Common myeloid progenitor, CD34-positive (primary cell): Measurements from ENCODE around the gene AARSD1.
"Not testable (repeated sequence)": the region's sequence is repeated elsewhere in the genome, so short reads cannot be mapped to it uniquely, and the experiment has no call there.

Experiments
- CTCF ChIA-PET: fragments of 350-600 bp; sonication (Branson Sonifier 250); formaldehyde crosslinking; loops from one replicate; lab custom pipeline; 2021; ENCODE audit warnings: antibody characterized with exemption; lab: Charles Lee
- POLR2A ChIA-PET: fragments of 350-600 bp; sonication (Branson Sonifier 250); formaldehyde crosslinking; loops from one replicate; lab custom pipeline; 2021; ENCODE audit warnings: antibody characterized with exemption; lab: Charles Lee
- DNase-seq, 3 donors: peaks; one replicate each; pipeline versions ENCODE4 v3.0.0 to v3.0.0-alpha.2; 2013
- H3K27ac ChIP-seq, 2 experiments: 1 replicate in 1 of 2; 2 replicates in 1 of 2; pipeline ENCODE4 v1.7.0; 2013; ENCODE audit warnings: inconsistent platforms in 2 of 2, low read length in 2 of 2, mild to moderate bottlenecking in 2 of 2, low read depth in 1 of 2, moderate library complexity in 1 of 2; ENCODE audit not compliant: severe bottlenecking in 2 of 2, insufficient read depth in 1 of 2, poor library complexity in 1 of 2
- H3K27me3 ChIP-seq, 5 experiments: replicated peaks in 2 of 5; 1 replicate in 3 of 5; 2 replicates in 2 of 5; pipeline versions ENCODE4 v1.6.1 to v1.7.0; 2013; ENCODE audit warnings: low read length in 4 of 5, mild to moderate bottlenecking in 2 of 5, moderate library complexity in 2 of 5, inconsistent platforms in 1 of 5; ENCODE audit not compliant: insufficient read depth in 5 of 5, control insufficient read depth in 4 of 5
- H3K36me3 ChIP-seq, 4 experiments: 1 replicate in 2 of 4; 2 replicates in 2 of 4; pipeline versions ENCODE4 v1.6.1 to v1.7.0; 2013; ENCODE audit warnings: low read length in 3 of 4, control low read depth in 1 of 4, mild to moderate bottlenecking in 1 of 4; ENCODE audit not compliant: control insufficient read depth in 4 of 4, insufficient read depth in 4 of 4
- H3K4me1 ChIP-seq, 4 experiments: 1 replicate in 3 of 4; 2 replicates in 1 of 4; pipeline versions ENCODE4 v1.6.1 to v1.7.1; 2013; ENCODE audit warnings: low read length in 3 of 4, mild to moderate bottlenecking in 3 of 4, control low read depth in 1 of 4, inconsistent platforms in 1 of 4, moderate library complexity in 1 of 4; ENCODE audit not compliant: control insufficient read depth in 4 of 4, insufficient read depth in 4 of 4; ENCODE audit errors: control extremely low read depth in 1 of 4
- H3K4me3 ChIP-seq, 7 experiments: 1 replicate in 4 of 7; 2 replicates in 3 of 7; pipeline versions ENCODE4 v1.5.1 to v1.7.0; 2013; ENCODE audit warnings: mild to moderate bottlenecking in 7 of 7, low read length in 6 of 7, moderate library complexity in 6 of 7, inconsistent platforms in 2 of 7, low read depth in 2 of 7, control low read depth in 1 of 7; ENCODE audit not compliant: insufficient read depth in 4 of 7, control insufficient read depth in 1 of 7; ENCODE audit errors: extremely low read depth in 1 of 7
- H3K9me3 ChIP-seq, 5 experiments: 1 replicate in 4 of 5; 2 replicates in 1 of 5; pipeline versions ENCODE4 v1.6.1 to v1.7.1; 2013; ENCODE audit warnings: low read length in 4 of 5, mild to moderate bottlenecking in 2 of 5, inconsistent platforms in 1 of 5, low read depth in 1 of 5, moderate library complexity in 1 of 5; ENCODE audit not compliant: control insufficient read depth in 4 of 5, insufficient read depth in 2 of 5; ENCODE audit errors: control extremely low read depth in 1 of 5
- WGBS: methylation state at CpG from one replicate; pipeline ENCODE4 v1.1.5; 2013; ENCODE audit not compliant: insufficient coverage; 5-methylcytosine and 5-hydroxymethylcytosine counted together

AARSD1 gene

DNA sequence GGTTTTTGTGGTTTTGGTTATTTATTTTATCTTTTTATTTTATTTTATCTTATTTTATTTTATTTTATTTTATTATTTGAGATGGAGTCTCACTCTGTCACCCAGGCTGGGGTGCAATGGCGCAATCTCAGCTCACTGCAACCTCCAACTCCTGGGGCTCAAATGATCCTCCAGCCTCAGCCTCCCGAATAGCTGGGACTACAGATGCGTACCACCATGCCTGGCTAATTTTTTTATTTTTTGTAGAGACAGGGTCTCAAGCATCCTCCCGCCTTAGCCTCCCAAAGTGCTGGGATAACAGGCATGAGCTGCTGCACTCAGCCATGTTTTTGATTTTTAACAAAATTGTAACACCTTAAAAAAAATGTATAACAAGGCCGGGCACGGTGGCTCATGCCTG lies 49.0 kb downstream of the AARSD1 start:
- not testable (repeated sequence) for H3K4me1 ChIP-seq, H3K4me3 ChIP-seq, H3K27ac ChIP-seq, H3K36me3 ChIP-seq, DNase-seq, H3K9me3 ChIP-seq, H3K27me3 ChIP-seq
- POLR2A ChIA-PET: interaction anchor here (0.7 kb wide), 1 partner anchor 42 kb away, joined by 3 read pairs; no protein-coding TSS in a partner anchor
- CTCF ChIA-PET: interaction anchor here (0.8 kb wide), 1 partner anchor 17 kb away, joined by 3 read pairs; no protein-coding TSS in a partner anchor
- 95% methylated on average over 5 of the region's 6 CpGs for WGBS

DNA sequence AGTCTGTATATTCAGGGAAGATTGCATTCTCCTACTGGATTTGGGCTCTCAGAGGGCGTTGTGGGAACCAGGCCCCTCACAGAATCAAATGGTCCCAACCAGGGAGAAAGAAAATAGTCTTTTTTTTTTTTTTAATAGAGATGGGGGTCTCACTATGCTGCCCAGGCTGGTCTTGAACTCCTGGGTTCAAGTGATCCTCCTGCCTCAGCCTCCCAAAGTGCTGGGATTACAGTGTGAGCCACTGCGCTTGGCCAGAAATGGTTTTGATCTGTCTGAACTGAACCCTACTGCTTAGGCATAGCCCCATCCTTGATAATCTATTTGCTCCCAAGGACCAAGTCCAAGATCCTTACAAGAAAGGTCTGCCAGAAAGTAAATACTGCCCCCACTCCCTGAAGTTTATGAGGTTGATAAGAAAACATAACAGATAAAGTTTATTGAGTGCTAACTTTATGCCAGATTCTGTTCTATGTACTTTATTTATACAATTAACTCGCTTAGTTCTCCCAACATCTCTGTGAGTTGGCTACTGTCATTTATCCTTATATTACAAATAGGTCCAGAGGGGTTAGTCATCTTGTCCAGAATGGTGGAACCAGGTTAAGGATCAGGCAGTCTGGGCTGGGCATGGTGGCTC lies 50.2 kb downstream of the AARSD1 start:
- Histone ChIP-seq H3K9me3 (no peaks in the 10 kb centered on the region), H3K4me1 (no peaks in the 10 kb centered on the region), H3K27me3 (peaks cover 0 to 2% (median 0%) of the 10 kb centered on the region in 5 experiments), H3K4me3 (no peak overlapping the region), H3K36me3 (no peaks in the 10 kb centered on the region), H3K27ac (no peak overlapping the region)
- ChIA-PET POLR2A (no interaction called here), CTCF (interaction anchor here (1.4 kb wide), 1 partner anchor 70 kb away, joined by 5 read pairs; the partner anchor contains the start of gene AOC2)
- 100% methylated on average over 1 of the region's 3 CpGs for WGBS
- no peak for DNase-seq

DNA sequence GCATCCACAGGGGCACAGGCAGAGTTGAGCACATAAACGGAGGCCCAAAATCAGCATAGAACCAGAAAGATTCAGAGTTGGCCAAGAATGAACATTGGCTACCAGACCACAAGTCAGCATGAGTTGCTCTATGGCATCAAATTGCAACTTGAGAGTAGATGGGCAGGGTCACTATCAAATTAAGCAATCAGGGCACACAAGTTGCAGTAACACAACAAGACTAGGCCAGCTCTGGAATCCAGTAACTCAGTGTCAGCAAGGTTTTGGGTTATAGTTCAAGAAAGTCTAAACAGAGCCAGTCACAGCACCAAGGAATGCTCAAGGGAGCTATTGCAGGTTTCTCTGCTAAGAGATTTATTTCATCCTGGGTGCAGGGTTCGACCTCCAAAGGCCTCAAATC lies 50.7 kb downstream of the AARSD1 start:
- CTCF ChIA-PET: interaction anchor here (1.4 kb wide), 1 partner anchor 70 kb away, joined by 5 read pairs; the partner anchor contains the start of gene AOC2
- peaks cover 0 to 2% (median 0%) of the 10 kb centered on the region in 5 experiments for H3K27me3 ChIP-seq
- no peaks in the 10 kb centered on the region for H3K9me3 ChIP-seq
- POLR2A ChIA-PET: no interaction called here
- no peaks in the 10 kb centered on the region for H3K36me3 ChIP-seq
- no peaks in the 10 kb centered on the region for H3K4me1 ChIP-seq
- WGBS: 85% methylated on average over 2 of the region's 2 CpGs
- DNase-seq: no peak
- H3K4me3 ChIP-seq: no peak overlapping the region
- H3K27ac ChIP-seq: no peak overlapping the region

DNA sequence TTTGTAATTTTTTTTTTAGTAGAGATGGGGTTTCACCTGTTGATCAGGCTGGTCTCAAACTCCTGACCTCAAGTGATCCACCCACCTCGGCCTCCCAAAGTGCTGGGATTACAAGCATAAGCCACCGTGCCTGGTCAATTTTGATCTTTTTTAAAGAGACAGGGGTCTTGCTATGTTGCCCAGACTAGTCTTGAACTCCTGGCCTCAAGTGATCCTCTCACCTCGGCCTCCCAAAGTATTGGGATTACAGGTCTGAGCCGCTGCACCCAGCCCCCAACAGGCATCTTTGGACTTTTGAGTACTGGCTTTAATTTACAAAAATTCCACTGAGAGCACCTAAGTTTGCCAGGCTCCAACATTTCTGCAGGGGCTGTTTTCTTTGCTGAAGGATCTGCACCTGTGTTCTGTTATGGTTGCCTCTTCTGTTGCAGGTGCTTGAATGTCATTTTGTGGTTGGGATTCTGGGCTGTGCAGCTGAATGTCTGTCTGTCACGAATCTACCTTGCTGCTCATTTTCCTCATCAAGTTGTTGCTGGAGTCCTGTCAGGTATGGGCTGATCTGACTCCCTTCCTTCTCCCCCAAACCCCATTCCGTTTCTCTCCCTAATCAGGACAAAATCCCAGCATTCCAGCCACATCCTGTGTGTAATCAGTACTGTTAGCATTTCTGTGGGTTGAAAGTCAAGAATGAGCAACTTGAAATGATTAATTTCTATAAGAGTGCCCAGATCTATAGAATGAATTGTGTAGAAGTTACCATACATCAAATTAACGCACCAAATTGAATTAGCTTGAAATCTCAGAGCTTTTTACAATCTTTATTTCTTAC lies 55.2 kb downstream of the AARSD1 start:
- ChIA-PET CTCF (interaction anchor here (0.7 kb wide), 1 partner anchor 276 kb away, joined by 3 read pairs; no protein-coding TSS in a partner anchor), POLR2A (no interaction called here)
- no peak for DNase-seq
- Histone ChIP-seq H3K4me3 (no peak overlapping the region), H3K36me3 (no peaks in the 10 kb centered on the region), H3K9me3 (no peaks in the 10 kb centered on the region), H3K27ac (no peak overlapping the region), H3K27me3 (peaks cover 0 to 2% (median 0%) of the 10 kb centered on the region in 5 experiments), H3K4me1 (peaks cover 0 to 3% (median 0%) of the 10 kb centered on the region in 4 experiments)
- WGBS: 95% methylated on average over 3 of the region's 7 CpGs

DNA sequence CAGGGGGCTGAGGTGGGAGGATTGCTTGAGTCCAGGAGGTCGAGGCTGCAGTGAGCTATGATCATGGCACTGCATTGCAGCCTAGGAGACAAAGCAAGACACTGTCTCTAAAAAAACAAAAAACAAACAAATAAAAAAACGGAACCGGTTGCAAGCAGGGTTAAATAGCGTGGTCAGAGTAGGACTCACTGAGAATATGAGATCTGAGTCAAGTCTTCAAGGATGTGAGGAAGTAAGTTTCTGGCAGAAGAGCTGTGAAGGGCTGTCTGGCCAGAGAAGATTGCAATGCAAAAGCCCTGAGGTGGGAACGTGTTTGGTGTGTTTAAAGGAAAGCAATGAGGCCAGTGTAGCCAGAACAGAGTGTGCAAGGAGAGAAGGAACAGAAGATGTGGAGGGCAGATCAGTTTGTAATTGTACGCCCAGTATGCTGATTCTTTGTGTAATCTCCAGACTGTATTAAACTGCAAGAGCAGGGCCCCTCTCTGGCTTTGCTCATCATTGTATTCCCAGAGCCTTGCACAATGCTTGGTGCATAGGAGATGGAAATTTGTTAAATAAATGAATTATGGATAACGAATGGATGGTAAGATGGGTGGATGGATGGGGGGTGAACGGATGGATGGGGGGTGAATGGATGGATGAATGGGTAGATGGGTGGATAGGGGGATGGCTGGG lies 57.3 kb downstream of the AARSD1 start:
- Histone ChIP-seq H3K9me3 (no peaks in the 10 kb centered on the region), H3K36me3 (no peaks in the 10 kb centered on the region), H3K4me1 (peaks cover 0 to 3% (median 0%) of the 10 kb centered on the region in 4 experiments), H3K4me3 (no peak overlapping the region), H3K27me3 (peaks cover 0 to 2% (median 0%) of the 10 kb centered on the region in 5 experiments), H3K27ac (no peak overlapping the region)
- CTCF ChIA-PET: no interaction called here
- 86% methylated on average over 7 of the region's 8 CpGs for WGBS
- no peak for DNase-seq
- POLR2A ChIA-PET: no interaction called here

DNA sequence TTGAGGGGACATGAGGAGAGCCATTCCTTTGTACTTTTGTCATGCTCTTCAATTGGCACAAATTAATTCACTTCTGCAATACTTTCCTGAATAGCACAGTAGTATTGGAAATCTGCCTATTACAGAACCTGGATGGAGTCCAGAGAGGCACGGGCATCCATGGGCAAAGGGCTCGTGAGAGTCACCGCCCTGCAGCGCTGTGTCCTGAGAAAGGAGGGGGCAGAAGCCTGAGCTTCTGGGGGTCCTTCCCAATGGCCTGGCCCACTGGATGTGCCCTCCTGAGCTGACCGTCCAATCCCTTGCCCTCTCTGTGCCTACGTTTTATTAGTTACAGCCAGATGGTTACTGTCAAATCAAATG lies 60.2 kb downstream of the AARSD1 start:
- DNase-seq: no peak
- Histone ChIP-seq H3K27me3 (no peaks in the 10 kb centered on the region), H3K4me1 (peaks cover 0 to 3% (median 0%) of the 10 kb centered on the region in 4 experiments), H3K9me3 (no peaks in the 10 kb centered on the region), H3K36me3 (no peaks in the 10 kb centered on the region), H3K27ac (no peak overlapping the region), H3K4me3 (no peak overlapping the region)
- CTCF ChIA-PET: interaction anchor here (1.1 kb wide), 1 partner anchor 34 kb away, joined by 3 read pairs; no protein-coding TSS in a partner anchor
- 86% methylated on average over 4 of the region's 6 CpGs for WGBS
- POLR2A ChIA-PET: interaction anchor here (0.6 kb wide), 1 partner anchor 212 kb away, joined by 3 read pairs; no protein-coding TSS in a partner anchor
